ENCODE results near the gene PKP3. TPM values are rescaled to one million over a fixed set of nuclear protein-coding genes. Genes with fewer than 3 reads are reported as not detected.

PKP3 gene
- total RNA-seq, 2 experiments from 2014 or later, result 0.60 TPM; not detected in 1

DNA sequence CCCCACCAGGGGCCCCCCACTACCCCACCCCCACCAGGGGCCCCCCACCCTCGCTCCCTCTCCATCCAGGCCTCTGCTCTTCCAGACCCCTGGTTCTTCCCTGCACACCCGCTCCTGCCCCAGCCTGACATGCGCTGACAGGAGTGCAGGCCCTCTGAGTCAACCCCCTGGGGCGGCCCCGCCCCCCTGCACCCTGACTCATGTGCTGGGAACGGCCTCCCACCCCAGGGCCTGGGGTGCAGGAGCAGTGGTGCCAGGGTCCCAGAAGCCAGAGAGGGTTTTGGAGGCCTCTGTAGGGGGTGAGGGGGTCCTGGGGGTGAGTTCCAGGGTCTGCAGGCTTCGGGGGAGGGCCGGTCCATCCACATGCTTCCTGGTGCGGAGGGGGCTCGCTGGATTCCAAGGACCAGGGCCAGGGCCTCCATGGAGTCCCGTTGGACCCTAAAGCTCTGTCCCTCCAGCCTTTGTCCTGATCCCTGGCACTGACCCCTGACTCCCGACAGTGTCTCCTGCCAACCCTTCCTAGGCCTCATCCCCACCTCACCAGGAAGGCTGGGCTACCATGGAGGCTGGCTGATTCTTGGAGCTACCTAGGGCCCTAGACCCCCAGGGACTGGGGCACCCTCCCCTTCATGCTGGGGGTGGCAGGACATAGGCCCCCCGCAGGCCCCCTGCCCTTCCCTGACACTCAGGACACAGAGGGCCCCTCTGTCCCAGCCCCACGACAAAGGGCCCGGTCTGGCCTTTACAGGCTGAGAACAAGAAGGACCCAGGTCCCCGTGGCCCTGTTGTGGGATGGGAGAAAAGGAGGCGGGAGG lies 583 bp upstream of the PKP3 start:
- ATAC-seq (ENCODE audit: poor library complexity), result no peak
- H3K36me3 Mint-ChIP-seq (ENCODE audit: low read depth), result no peaks in the 10 kb centered on the region
- H3K36me3 ChIP-seq (ENCODE audit: insufficient read depth, low read length), result no peaks in the 10 kb centered on the region
- POLR2A ChIA-PET, result no interaction called here
- H3K27ac Mint-ChIP-seq, result no peak overlapping the region
- no peak overlapping the region for H3K27ac ChIP-seq (ENCODE audit: low read depth in 1 of 2, low read length in 2 of 2)
- no peaks in the 10 kb centered on the region for H3K27me3 ChIP-seq (ENCODE audit: control insufficient read depth in 1 of 2, insufficient read depth in 2 of 2, low read length in 2 of 2)
- no peak overlapping the region for H3K4me3 ChIP-seq (ENCODE audit: low read length)
- H3K9me3 Mint-ChIP-seq, result no peaks in the 10 kb centered on the region
- H3K4me1 Mint-ChIP-seq (ENCODE audit: low read depth), result no peaks in the 10 kb centered on the region
- TF ChIP-seq, protein P1, sequence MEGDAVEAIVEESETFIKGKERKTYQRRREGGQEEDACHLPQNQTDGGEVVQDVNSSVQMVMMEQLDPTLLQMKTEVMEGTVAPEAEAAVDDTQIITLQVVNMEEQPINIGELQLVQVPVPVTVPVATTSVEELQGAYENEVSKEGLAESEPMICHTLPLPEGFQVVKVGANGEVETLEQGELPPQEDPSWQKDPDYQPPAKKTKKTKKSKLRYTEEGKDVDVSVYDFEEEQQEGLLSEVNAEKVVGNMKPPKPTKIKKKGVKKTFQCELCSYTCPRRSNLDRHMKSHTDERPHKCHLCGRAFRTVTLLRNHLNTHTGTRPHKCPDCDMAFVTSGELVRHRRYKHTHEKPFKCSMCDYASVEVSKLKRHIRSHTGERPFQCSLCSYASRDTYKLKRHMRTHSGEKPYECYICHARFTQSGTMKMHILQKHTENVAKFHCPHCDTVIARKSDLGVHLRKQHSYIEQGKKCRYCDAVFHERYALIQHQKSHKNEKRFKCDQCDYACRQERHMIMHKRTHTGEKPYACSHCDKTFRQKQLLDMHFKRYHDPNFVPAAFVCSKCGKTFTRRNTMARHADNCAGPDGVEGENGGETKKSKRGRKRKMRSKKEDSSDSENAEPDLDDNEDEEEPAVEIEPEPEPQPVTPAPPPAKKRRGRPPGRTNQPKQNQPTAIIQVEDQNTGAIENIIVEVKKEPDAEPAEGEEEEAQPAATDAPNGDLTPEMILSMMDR (IDR thresholded peaks at IDR 0.05), result no peak
- peaks cover 15% of the 10 kb centered on the region for H3K4me1 ChIP-seq (ENCODE audit: insufficient read depth, low read length)
- H3K9me3 ChIP-seq (ENCODE audit: control insufficient read depth in 1 of 2, insufficient read depth in 1 of 2, low read length in 2 of 2), result no peaks in the 10 kb centered on the region
- DNase-seq, result no peak
- CTCF ChIA-PET, result no interaction called here
- intact Hi-C loops (cut with DNase I, micrococcal nuclease), result no loop called here
- peaks cover 4% of the 10 kb centered on the region for H3K27me3 Mint-ChIP-seq
- no peak overlapping the region for H3K4me3 Mint-ChIP-seq

DNA sequence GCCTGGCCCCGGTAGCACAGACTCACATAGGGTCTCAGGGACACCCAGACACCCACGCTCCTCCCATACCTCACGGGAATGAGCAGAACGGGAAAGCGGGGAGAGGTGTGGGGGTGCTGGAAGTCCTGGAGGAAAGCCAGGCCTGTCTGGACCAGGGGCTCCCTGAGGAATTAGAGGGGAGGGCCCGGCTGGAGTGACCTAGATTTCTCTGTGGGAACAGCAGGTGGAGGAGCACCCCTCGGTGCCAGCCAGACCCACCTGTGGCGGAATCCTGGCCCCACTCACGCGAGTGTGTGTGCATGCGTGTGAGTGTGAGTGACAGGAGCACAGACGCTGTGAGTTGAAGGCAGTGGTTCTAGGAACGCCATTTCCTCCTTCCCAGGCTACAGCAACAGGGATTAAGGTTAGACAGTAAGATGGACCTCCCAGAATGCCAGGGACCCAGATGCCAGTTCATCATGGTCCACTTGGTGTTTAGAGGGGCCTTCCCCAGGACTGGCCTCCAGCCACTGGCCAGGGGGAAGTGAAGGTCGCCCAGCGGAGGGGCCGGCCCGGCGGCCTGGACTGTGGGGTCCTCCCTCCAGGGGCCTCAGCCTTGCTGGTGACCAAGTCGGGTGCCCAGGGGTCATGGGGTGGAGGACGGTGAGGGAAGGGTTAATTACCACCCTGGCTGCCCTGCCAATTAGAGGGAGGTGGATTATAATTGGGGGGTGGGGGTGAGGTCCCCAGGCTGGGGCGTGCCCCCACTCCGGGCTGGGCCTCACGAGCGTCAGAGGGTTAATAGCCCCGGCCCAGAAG lies 1.0 kb downstream of the PKP3 start:
- ATAC-seq (ENCODE audit: poor library complexity), result no peak
- Histone ChIP-seq H3K36me3 (ENCODE audit: insufficient read depth, low read length) (no peaks in the 10 kb centered on the region), H3K4me3 (ENCODE audit: low read length) (no peak overlapping the region), H3K27ac (ENCODE audit: low read depth in 1 of 2, low read length in 2 of 2) (no peak overlapping the region), H3K4me1 (ENCODE audit: insufficient read depth, low read length) (peaks cover 21% of the 10 kb centered on the region), H3K27me3 (ENCODE audit: control insufficient read depth in 1 of 2, insufficient read depth in 2 of 2, low read length in 2 of 2) (no peaks in the 10 kb centered on the region), H3K9me3 (ENCODE audit: control insufficient read depth in 1 of 2, insufficient read depth in 1 of 2, low read length in 2 of 2) (peaks cover 0 to 6% of the 10 kb centered on the region in 2 experiments)
- Mint-ChIP-seq H3K27me3 (peaks cover 16% of the 10 kb centered on the region), H3K9me3 (no peaks in the 10 kb centered on the region), H3K36me3 (ENCODE audit: low read depth) (no peaks in the 10 kb centered on the region), H3K4me1 (ENCODE audit: low read depth) (peaks cover 5% of the 10 kb centered on the region), H3K4me3 (peak overlapping the region; percentile 42), H3K27ac (no peak overlapping the region)
- ChIA-PET POLR2A (no interaction called here), CTCF (interaction anchor here (2.3 kb wide), 1 partner anchor 144 kb away, joined by 9 read pairs; no protein-coding TSS in a partner anchor)
- intact Hi-C loops (cut with DNase I, micrococcal nuclease), result no loop called here
- DNase-seq, result no peak
- TF ChIP-seq, protein P1 (IDR thresholded peaks at IDR 0.05), result no peak

DNA sequence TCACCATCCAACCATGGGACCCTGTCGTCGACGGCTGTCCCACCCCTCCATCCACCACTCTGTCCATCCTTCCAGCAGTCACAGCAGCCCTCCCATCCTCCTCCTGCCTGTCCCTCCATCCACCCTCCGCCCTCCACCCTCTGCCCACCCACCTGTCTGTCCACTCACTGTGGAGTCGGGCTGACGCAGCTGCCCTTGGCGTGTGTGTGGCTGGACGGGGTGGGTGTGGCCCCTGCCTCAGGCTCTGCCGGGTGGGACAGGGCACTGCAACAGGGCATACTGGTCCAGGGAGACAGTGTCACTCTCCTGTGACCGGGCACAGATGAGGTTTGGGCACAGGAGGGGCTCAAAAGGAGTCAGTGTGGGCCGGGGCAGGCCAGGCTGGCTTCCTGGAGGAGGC lies 1.9 kb downstream of the PKP3 start:
- ChIA-PET CTCF (interaction anchor here (1.5 to 2.3 kb wide), 5 partner anchors 10 to 145 kb away, joined by 3 to 9 read pairs (median 5); no protein-coding TSS in a partner anchor), POLR2A (interaction anchor here (1.3 to 2.1 kb wide), 2 partner anchors 11 to 128 kb away, joined by 6 to 19 read pairs; no protein-coding TSS in a partner anchor)
- Histone ChIP-seq H3K4me3 (ENCODE audit: low read length) (no peak overlapping the region), H3K27me3 (ENCODE audit: control insufficient read depth in 1 of 2, insufficient read depth in 2 of 2, low read length in 2 of 2) (no peaks in the 10 kb centered on the region), H3K9me3 (ENCODE audit: control insufficient read depth in 1 of 2, insufficient read depth in 1 of 2, low read length in 2 of 2) (peaks cover 0 to 7% of the 10 kb centered on the region in 2 experiments), H3K36me3 (ENCODE audit: insufficient read depth, low read length) (no peaks in the 10 kb centered on the region), H3K27ac (ENCODE audit: low read depth in 1 of 2, low read length in 2 of 2) (no peak overlapping the region), H3K4me1 (ENCODE audit: insufficient read depth, low read length) (peaks cover 24% of the 10 kb centered on the region)
- peaks cover 5% of the 10 kb centered on the region for H3K4me1 Mint-ChIP-seq (ENCODE audit: low read depth)
- H3K4me3 Mint-ChIP-seq, result no peak overlapping the region
- TF ChIP-seq, protein P1 (IDR thresholded peaks at IDR 0.05), result no peak
- H3K27ac Mint-ChIP-seq, result no peak overlapping the region
- H3K27me3 Mint-ChIP-seq, result peaks cover 16% of the 10 kb centered on the region
- ATAC-seq (ENCODE audit: poor library complexity) (no peak), DNase-seq (no peak)
- H3K9me3 Mint-ChIP-seq, result no peaks in the 10 kb centered on the region
- intact Hi-C loops (cut with DNase I, micrococcal nuclease), result loop anchor here in 1 of 2 experiments (2.0 kb wide), 1 partner anchor 145 kb away; no protein-coding TSS in a partner anchor
- H3K36me3 Mint-ChIP-seq (ENCODE audit: low read depth), result no peaks in the 10 kb centered on the region

Data from CD4-positive, alpha-beta T cell (primary cell).